HepG2 (cell line): ENCODE measurements around the gene AFAP1. TPM values are rescaled to one million over a fixed set of nuclear protein-coding genes. Genes with fewer than 3 reads are reported as not detected.

Experiments
- ATAC-seq: fragments of 200-7000 bp; cut with Tn5 transposase; 3 replicates; pipeline ENCODE4 v1.9.1; 2020; ENCODE audit warnings: mild to moderate bottlenecking, moderate library complexity
- BruUV-seq: library from RNA; stranded (reverse); fragments of 400-500 nt; replicated peaks from 2 replicates; lab custom pipeline; 2021; lab: Mats Ljungman, UMichigan
- CTCF ChIA-PET: fragments of 300-600 bp; formaldehyde crosslinking; extraction: SDS; loops from one replicate; lab custom pipeline; 2021; ENCODE audit warnings: low total read pairs, inconsistent platforms, low intra/inter-chr PET ratio; lab: Yijun Ruan, JAX
- POLR2A ChIA-PET: fragments of 350-600 bp; sonication (Branson Sonifier 250); formaldehyde crosslinking; loops from one replicate; lab custom pipeline; 2020; ENCODE audit warnings: antibody characterized with exemption, inconsistent platforms; lab: Yijun Ruan, JAX
- DNase-seq: peaks from one replicate; pipeline ENCODE4 v3.0.0-alpha.2; 2015; ENCODE audit warnings: low spot score
- FAIRE-seq: peaks from 3 replicates; lab custom pipeline; 2011; peaks lifted over from hg19 to GRCh38; lab: Jason Lieb, UNC
- H2AFZ ChIP-seq: one replicate; pipeline ENCODE4 v1.6.1; 2011; ENCODE audit warnings: low read length, inconsistent platforms
- H3K27ac ChIP-seq: fragments of 300-600 bp; 3 replicates; pipeline ENCODE4 v1.8.0; 2011; ENCODE audit warnings: mixed run types, mild to moderate bottlenecking, mixed read lengths, low read length, inconsistent platforms; ENCODE audit not compliant: insufficient read depth; ENCODE audit errors: extremely low read length
- H3K27me3 ChIP-seq, 2 experiments: fragments of 200-600 bp in 1 of 2; 2 replicates in 1 of 2; 3 replicates in 1 of 2; pipeline versions ENCODE4 v1.6.0 to v1.8.0; 2011; ENCODE audit warnings: low read length in 2 of 2, mild to moderate bottlenecking in 2 of 2, moderate library complexity in 2 of 2, inconsistent platforms in 1 of 2; ENCODE audit not compliant: insufficient read depth in 2 of 2, control insufficient read depth in 1 of 2
- H3K36me3 ChIP-seq, 2 experiments: fragments of 200-600 bp in 1 of 2; replicated peaks in 1 of 2; 2 replicates in 1 of 2; 3 replicates in 1 of 2; pipeline versions ENCODE4 v1.5.1 to v1.8.0; 2011; ENCODE audit warnings: low read length in 2 of 2, inconsistent platforms in 1 of 2; ENCODE audit not compliant: insufficient read depth in 2 of 2, control insufficient read depth in 1 of 2
- H3K4me1 ChIP-seq: 2 replicates; pipeline ENCODE4 v1.5.1; 2012; ENCODE audit warnings: low read length, inconsistent platforms; ENCODE audit not compliant: insufficient read depth
- H3K4me2 ChIP-seq: 2 replicates; pipeline ENCODE4 v1.6.0; 2011; ENCODE audit warnings: low read depth, low read length, inconsistent platforms
- H3K4me3 ChIP-seq, 3 experiments: fragments of 200-600 bp in 1 of 3; sonication (generic), shearing (Covaris generic) in 1 of 3; replicated peaks in 1 of 3; 2 replicates each; pipeline ENCODE4 v1.5.1; 2011 to 2016; ENCODE audit warnings: low read length in 3 of 3, inconsistent platforms in 2 of 3, low read depth in 2 of 3, mild to moderate bottlenecking in 2 of 3, control low read depth in 1 of 3, mixed read lengths in 1 of 3; ENCODE audit not compliant: insufficient read depth in 1 of 3
- H3K79me2 ChIP-seq: one replicate; pipeline ENCODE4 v1.6.1; 2011; ENCODE audit warnings: low read length, inconsistent platforms; ENCODE audit not compliant: insufficient read depth
- H3K9ac ChIP-seq: 2 replicates; pipeline ENCODE4 v1.6.0; 2011; ENCODE audit warnings: mild to moderate bottlenecking, low read depth, low read length, inconsistent platforms; ENCODE audit not compliant: insufficient read depth
- H3K9me3 ChIP-seq: 2 replicates; pipeline ENCODE4 v1.5.1; 2012; ENCODE audit warnings: mild to moderate bottlenecking, low read length
- H4K20me1 ChIP-seq: 2 replicates; pipeline ENCODE4 v1.6.0; 2011; ENCODE audit warnings: inconsistent platforms, mild to moderate bottlenecking, low read length, moderate library complexity; ENCODE audit not compliant: insufficient read depth
- EEA1 ChIP-seq: sonication (generic); formaldehyde crosslinking; IDR thresholded peaks from 2 replicates; pipeline ENCODE4 v1.5.1; 2020; ENCODE audit warnings: mild to moderate bottlenecking, missing genetic modification reagents, borderline replicate concordance
- EZH2 ChIP-seq: conservative IDR thresholded peaks from 2 replicates; pipeline ENCODE4 v1.6.1; 2012; ENCODE audit warnings: mild to moderate bottlenecking, low read depth, low read length, moderate library complexity
- IKZF1 ChIP-seq: fragments of 450-650 bp; IDR thresholded peaks from 2 replicates; pipeline ENCODE4 v1.7.1; 2016
- KDM2A ChIP-seq: sonication (generic); formaldehyde crosslinking; IDR thresholded peaks from 2 replicates; pipeline ENCODE4 v1.4.0; 2020; ENCODE audit warnings: low read depth, missing genetic modification reagents, borderline replicate concordance
- KLF15 ChIP-seq: sonication (generic); formaldehyde crosslinking; IDR thresholded peaks from 2 replicates; pipeline ENCODE4 v1.8.1; 2023; ENCODE audit warnings: borderline replicate concordance, mild to moderate bottlenecking, inconsistent platforms, missing genetic modification reagents, mixed read lengths
- TOPORS ChIP-seq: sonication (generic); formaldehyde crosslinking; IDR thresholded peaks from 2 replicates; pipeline ENCODE4 v1.8.0; 2023; ENCODE audit warnings: mild to moderate bottlenecking, missing genetic modification reagents
- ZBTB20 ChIP-seq: sonication (generic); formaldehyde crosslinking; IDR thresholded peaks from 2 replicates; pipeline ENCODE4 v1.8.1; 2023; ENCODE audit warnings: missing genetic modification reagents, low read depth, mild to moderate bottlenecking, borderline replicate concordance
- ZNF224 ChIP-seq: sonication (generic); formaldehyde crosslinking; IDR thresholded peaks from 2 replicates; pipeline ENCODE4 v1.5.0; 2020; ENCODE audit warnings: mild to moderate bottlenecking, missing genetic modification reagents
- ZNF607 ChIP-seq: sonication (generic); formaldehyde crosslinking; IDR thresholded peaks from 2 replicates; pipeline ENCODE4 v1.5.1; 2020; ENCODE audit warnings: missing genetic modification reagents, mild to moderate bottlenecking, borderline replicate concordance
- ZNF720 ChIP-seq: sonication (generic); formaldehyde crosslinking; IDR thresholded peaks from 2 replicates; pipeline ENCODE4 v1.4.0; 2020; ENCODE audit warnings: missing genetic modification reagents
- WGBS: methylation state at CpG from one replicate; pipeline ENCODE4 v1.1.6; 2017; ENCODE audit warnings: low lambda C conversion rate; 5-methylcytosine and 5-hydroxymethylcytosine counted together
- in situ Hi-C: cut with HindIII; loops from 2 replicates; pipeline ENCODE4 v1.10.0; 2017; ENCODE audit warnings: low pct_unique_long_range_greater_than_20kb; ENCODE audit not compliant: extremely low pct_ligation_motif_present
- intact Hi-C: fragments of 100-400 bp; cut with micrococcal nuclease; formaldehyde crosslinking; loops from one replicate; pipeline ENCODE4 v1.10.0; 2022; ENCODE audit not compliant: unreplicated experiment
- polyA plus RNA-seq, 8 experiments: library from polyadenylated mRNA; depleted of rRNA in 3 of 8; stranded (reverse) in 7 of 8; unstranded in 1 of 8; fragments of >200 nt; fragmentation: Illumina TruSeq in 4 of 8; extraction: Trizol in 4 of 8; gene quantifications; 2 replicates each; pipeline versions ENCODE4 v1.2.1 to v1.2.3, GENCODE V29; 2011 to 2016; ENCODE audit warnings: low read depth in 4 of 8, missing spikeins in 1 of 8, mixed read lengths in 1 of 8; ENCODE audit not compliant: insufficient read depth in 1 of 8
- total RNA-seq, 5 experiments: library from RNA; depleted of rRNA; stranded (reverse); fragments of >200 nt; fragmentation: Illumina TruSeq; extraction: Trizol; gene quantifications; 2 replicates each; pipeline ENCODE4 v1.2.3, GENCODE V29; 2016; ENCODE audit warnings: low read depth in 1 of 5
- TF ChIP-seq, protein P1 (sequence below): sonication (generic); formaldehyde crosslinking; IDR thresholded peaks from 2 replicates; pipeline ENCODE4 v1.4.0; 2020; ENCODE audit warnings: missing genetic modification reagents
- TF ChIP-seq, protein P2 (sequence below): sonication (generic); formaldehyde crosslinking; conservative IDR thresholded peaks from 2 replicates; pipeline ENCODE4 v1.4.0; 2020; ENCODE audit warnings: missing genetic modification reagents
- TF ChIP-seq, protein P3 (sequence below): sonication (generic); formaldehyde crosslinking; IDR thresholded peaks from 2 replicates; pipeline ENCODE4 v1.8.1; 2023; ENCODE audit warnings: mild to moderate bottlenecking, missing genetic modification reagents, borderline replicate concordance
- TF ChIP-seq, protein P4 (sequence below): sonication (generic); formaldehyde crosslinking; IDR thresholded peaks from 2 replicates; pipeline ENCODE4 v1.4.0; 2020; ENCODE audit warnings: mild to moderate bottlenecking, missing genetic modification reagents

AFAP1 gene
- total and polyA plus RNA-seq, 2 of the 13 experiments (the other 11 are each of a cell fraction or from before 2014, with no cell fraction given): 2.5 TPM

DNA sequence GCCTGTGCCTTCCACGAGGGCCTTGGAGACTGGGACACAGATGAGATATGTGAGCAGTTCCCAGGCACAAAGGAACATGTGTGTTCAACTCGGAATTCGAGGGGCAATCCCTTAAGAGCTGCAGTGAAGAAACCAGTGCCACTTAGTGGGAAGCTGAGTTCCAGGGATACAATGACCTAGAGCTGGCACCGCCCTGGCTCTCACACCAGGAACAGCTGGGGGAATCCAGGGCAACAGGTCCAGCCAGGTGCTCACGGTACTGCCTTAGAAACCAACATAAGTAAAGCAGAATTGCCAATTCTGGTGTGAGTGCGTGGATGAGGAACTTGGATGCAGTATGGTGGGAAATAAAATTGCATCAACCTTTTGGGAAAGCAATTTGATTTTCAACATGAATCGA is 122.9 kb downstream of the AFAP1 start:
- H3K4me1 ChIP-seq: peaks cover 26% of the 10 kb centered on the region
- no peak overlapping the region for H3K9ac ChIP-seq
- in situ Hi-C loops: no loop called here
- WGBS: over 99% methylated on average over 6 of the region's 7 CpGs
- H3K36me3 ChIP-seq: peaks cover 0 to 13% of the 10 kb centered on the region in 2 experiments; a peak in 3 of 5 replicates
- ATAC-seq: no peak
- no peak overlapping the region for H3K4me2 ChIP-seq
- H3K27me3 ChIP-seq: no peaks in the 10 kb centered on the region
- no peak for TF ChIP-seq ZBTB20 (CRISPR knock-in tag)
- H3K79me2 ChIP-seq: no peaks in the 10 kb centered on the region
- no peak for DNase-seq
- no peak overlapping the region for H3K4me3 ChIP-seq
- no peaks in the 10 kb centered on the region for H3K9me3 ChIP-seq
- no peak overlapping the region for H2AFZ ChIP-seq
- CTCF ChIA-PET: no interaction called here
- POLR2A ChIA-PET: no interaction called here
- H3K27ac ChIP-seq: no peak overlapping the region
- no peak for FAIRE-seq
- no peaks in the 10 kb centered on the region for H4K20me1 ChIP-seq
- no TSS peak for BruUV-seq
- intact Hi-C loops: no loop called here

DNA sequence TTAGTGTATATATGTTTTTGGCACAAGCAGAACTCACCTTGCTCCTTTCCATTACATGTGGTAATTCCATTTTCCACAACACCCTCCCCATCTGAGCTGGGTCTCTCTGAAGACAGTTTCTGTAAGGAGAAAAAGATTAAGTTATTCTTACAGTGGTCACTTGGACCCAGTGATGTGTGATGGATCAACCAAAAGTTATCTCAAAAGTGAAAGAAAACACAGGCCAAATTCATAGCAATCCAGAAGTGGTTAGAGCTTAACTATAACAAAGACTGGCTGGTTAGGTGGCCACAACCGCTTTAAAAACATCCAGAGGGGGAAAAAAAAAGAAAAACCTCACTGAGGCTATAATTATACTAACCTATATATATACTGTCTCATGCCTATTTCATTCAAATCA is 123.7 kb downstream of the AFAP1 start:
- in situ Hi-C loops (no loop called here), intact Hi-C loops (no loop called here)
- 100% methylated on average over 1 of the region's 1 CpG for WGBS
- ChIA-PET CTCF (no interaction called here), POLR2A (no interaction called here)
- H4K20me1 ChIP-seq: no peaks in the 10 kb centered on the region
- no peaks in the 10 kb centered on the region for H3K27me3 ChIP-seq
- no peaks in the 10 kb centered on the region for H3K79me2 ChIP-seq
- no peak overlapping the region for H3K4me3 ChIP-seq
- no peak for FAIRE-seq
- no peak overlapping the region for H3K27ac ChIP-seq
- no peak overlapping the region for H2AFZ ChIP-seq
- H3K9me3 ChIP-seq: no peaks in the 10 kb centered on the region
- DNase-seq: no peak
- no peak overlapping the region for H3K9ac ChIP-seq
- ATAC-seq: no peak
- peaks cover 26% of the 10 kb centered on the region for H3K4me1 ChIP-seq
- H3K4me2 ChIP-seq: no peak overlapping the region
- peaks cover 0 to 13% of the 10 kb centered on the region in 2 experiments; a peak in 3 of 5 replicates for H3K36me3 ChIP-seq
- BruUV-seq: no TSS peak
- no peak for TF ChIP-seq TOPORS (CRISPR knock-in tag)
- no peak for TF ChIP-seq EZH2
- TF ChIP-seq, protein P1, sequence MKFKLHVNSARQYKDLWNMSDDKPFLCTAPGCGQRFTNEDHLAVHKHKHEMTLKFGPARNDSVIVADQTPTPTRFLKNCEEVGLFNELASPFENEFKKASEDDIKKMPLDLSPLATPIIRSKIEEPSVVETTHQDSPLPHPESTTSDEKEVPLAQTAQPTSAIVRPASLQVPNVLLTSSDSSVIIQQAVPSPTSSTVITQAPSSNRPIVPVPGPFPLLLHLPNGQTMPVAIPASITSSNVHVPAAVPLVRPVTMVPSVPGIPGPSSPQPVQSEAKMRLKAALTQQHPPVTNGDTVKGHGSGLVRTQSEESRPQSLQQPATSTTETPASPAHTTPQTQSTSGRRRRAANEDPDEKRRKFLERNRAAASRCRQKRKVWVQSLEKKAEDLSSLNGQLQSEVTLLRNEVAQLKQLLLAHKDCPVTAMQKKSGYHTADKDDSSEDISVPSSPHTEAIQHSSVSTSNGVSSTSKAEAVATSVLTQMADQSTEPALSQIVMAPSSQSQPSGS (CRISPR knock-in tag): no peak
- no peak for TF ChIP-seq EEA1 (CRISPR knock-in tag)
- TF ChIP-seq, protein P2, sequence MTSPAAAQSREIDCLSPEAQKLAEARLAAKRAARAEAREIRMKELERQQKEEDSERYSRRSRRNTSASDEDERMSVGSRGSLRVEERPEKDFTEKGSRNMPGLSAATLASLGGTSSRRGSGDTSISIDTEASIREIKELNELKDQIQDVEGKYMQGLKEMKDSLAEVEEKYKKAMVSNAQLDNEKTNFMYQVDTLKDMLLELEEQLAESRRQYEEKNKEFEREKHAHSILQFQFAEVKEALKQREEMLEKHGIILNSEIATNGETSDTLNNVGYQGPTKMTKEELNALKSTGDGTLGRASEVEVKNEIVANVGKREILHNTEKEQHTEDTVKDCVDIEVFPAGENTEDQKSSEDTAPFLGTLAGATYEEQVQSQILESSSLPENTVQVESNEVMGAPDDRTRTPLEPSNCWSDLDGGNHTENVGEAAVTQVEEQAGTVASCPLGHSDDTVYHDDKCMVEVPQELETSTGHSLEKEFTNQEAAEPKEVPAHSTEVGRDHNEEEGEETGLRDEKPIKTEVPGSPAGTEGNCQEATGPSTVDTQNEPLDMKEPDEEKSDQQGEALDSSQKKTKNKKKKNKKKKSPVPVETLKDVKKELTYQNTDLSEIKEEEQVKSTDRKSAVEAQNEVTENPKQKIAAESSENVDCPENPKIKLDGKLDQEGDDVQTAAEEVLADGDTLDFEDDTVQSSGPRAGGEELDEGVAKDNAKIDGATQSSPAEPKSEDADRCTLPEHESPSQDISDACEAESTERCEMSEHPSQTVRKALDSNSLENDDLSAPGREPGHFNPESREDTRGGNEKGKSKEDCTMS: no peak
- TF ChIP-seq, protein P3, sequence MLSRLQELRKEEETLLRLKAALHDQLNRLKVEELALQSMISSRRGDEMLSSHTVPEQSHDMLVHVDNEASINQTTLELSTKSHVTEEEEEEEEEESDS: no peak
- no peak for TF ChIP-seq ZNF224
- no peak for TF ChIP-seq ZNF720 (CRISPR knock-in tag)
- TF ChIP-seq KLF15 (CRISPR knock-in tag): no peak
- no peak for TF ChIP-seq ZNF607 (CRISPR knock-in tag)
- TF ChIP-seq IKZF1: no peak
- TF ChIP-seq, protein P4, sequence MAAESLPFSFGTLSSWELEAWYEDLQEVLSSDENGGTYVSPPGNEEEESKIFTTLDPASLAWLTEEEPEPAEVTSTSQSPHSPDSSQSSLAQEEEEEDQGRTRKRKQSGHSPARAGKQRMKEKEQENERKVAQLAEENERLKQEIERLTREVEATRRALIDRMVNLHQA: no peak
- no peak for TF ChIP-seq KDM2A (CRISPR knock-in tag)
